ENCODE data around the gene TMEM81. TPM values are rescaled to one million over a fixed set of nuclear protein-coding genes. Genes with fewer than 3 reads are reported as not detected.

Gene TMEM81
- total and polyA plus RNA-seq, 10 of the 15 experiments (the other 5 are each of a cell fraction or from before 2014, with no cell fraction given), result 0.62 to 2.2 (median 1.1) TPM

DNA sequence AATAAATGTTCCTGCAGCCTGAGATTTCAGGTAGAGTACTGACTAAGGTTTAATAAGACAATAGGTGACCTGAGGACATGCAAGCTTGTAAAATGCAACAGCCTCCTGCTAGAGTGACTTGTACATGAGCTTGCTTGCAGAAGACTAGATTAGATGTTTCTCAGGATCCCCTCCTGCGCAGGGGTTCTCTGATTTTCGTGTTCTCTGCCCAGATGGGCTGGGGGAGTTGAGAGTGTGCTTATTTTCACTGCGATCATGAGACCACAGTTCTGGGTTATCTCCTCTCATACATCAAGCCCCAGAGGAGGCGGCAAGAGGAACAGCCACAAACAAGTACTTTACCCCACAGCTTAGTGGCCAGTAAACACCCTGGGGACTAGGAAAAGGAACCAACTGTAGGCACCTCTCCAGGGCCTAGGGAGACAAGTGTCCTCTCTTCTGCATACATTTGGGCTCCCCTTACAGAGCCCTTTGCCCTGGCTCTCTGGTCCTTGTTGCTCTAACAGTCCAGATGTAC lies 8.0 kb downstream of the TMEM81 start:
- H3K79me2 ChIP-seq (ENCODE audit: control insufficient read depth, insufficient read depth, low read length), result no peaks in the 10 kb centered on the region
- BruUV-seq (replicated peaks), result no TSS peak
- ChIA-PET POLR2A (no interaction called here), SMC1A (ENCODE audit: uncharacterized antibody, unreplicated experiment) (interaction anchor here (1.0 to 1.2 kb wide), 2 partner anchors 12 to 168 kb away, joined by 3 to 4 read pairs; no protein-coding TSS in a partner anchor), RAD21 (ENCODE audit: unreplicated experiment) (no interaction called here), CTCF (interaction anchor here (0.7 to 8.9 kb wide), 3 partner anchors 14 to 99 kb away, joined by 3 to 65 read pairs (median 8); no protein-coding TSS in a partner anchor)
- H3K27me3 ChIP-seq (replicated peaks in 1 of 2; ENCODE audit: control insufficient read depth in 2 of 2, insufficient read depth in 2 of 2, low read length in 1 of 2), result no peaks in the 10 kb centered on the region
- in situ Hi-C loops (cut with MboI), result no loop called here
- no peak overlapping the region for H2AFZ ChIP-seq (ENCODE audit: control insufficient read depth, low read depth, low read length)
- no peak overlapping the region for H3K9ac ChIP-seq (ENCODE audit: control insufficient read depth, insufficient read depth, low read length)
- H3K4me1 ChIP-seq (ENCODE audit: control insufficient read depth, insufficient read depth, low read length), result no peaks in the 10 kb centered on the region
- TF ChIP-seq BRCA1 (IDR thresholded peaks at IDR 0.05; ENCODE audit: low read depth, low read length) (no peak), CHD2 (IDR thresholded peaks at IDR 0.05; ENCODE audit: borderline replicate concordance, low read depth, low read length) (no peak)
- no peak overlapping the region for H3K27ac ChIP-seq (ENCODE audit: control insufficient read depth, insufficient read depth)
- intact Hi-C loops (cut with micrococcal nuclease; ENCODE audit: unreplicated experiment), result no loop called here
- H3K9me3 ChIP-seq (replicated peaks; ENCODE audit: control insufficient read depth, insufficient read depth, low read length), result no peaks in the 10 kb centered on the region
- FAIRE-seq, result no peak
- DNase-seq (ENCODE audit: low read depth, low spot score), result no peak
- ATAC-seq, result no peak
- no peaks in the 10 kb centered on the region for H3K36me3 ChIP-seq (ENCODE audit: control insufficient read depth in 2 of 2, insufficient read depth in 2 of 2, low read length in 1 of 2)
- H3K4me2 ChIP-seq (ENCODE audit: control insufficient read depth, insufficient read depth), result no peak overlapping the region
- 48% methylated on average over 4 of the region's 4 CpGs for whole genome bisulfite sequencing (ENCODE audit: insufficient coverage, insufficient replicate concordance, low lambda C conversion rate, missing lambda C conversion rate)
- H4K20me1 ChIP-seq (ENCODE audit: control insufficient read depth, insufficient read depth), result no peaks in the 10 kb centered on the region
- no peak overlapping the region for H3K4me3 ChIP-seq

GRCh38 chr1:205075642-205076155 lies 8.6 kb downstream of the TMEM81 start:
- H3K27ac ChIP-seq (ENCODE audit: control insufficient read depth, insufficient read depth), result no peak overlapping the region
- no peak for TF ChIP-seq CREM (IDR thresholded peaks at IDR 0.05; ENCODE audit: low read depth)
- no peak for TF ChIP-seq ATF7 (IDR thresholded peaks at IDR 0.05; ENCODE audit: low read depth)
- TF ChIP-seq SREBF1 (IDR thresholded peaks at IDR 0.05; ENCODE audit: low read length), result no peak
- TF ChIP-seq NKRF (conservative IDR thresholded peaks at IDR 0.05), result no peak
- no peak for TF ChIP-seq PAX5 (IDR thresholded peaks at IDR 0.05; ENCODE audit: borderline replicate concordance, low read depth, low read length)
- no peak for TF ChIP-seq DPF2 (IDR thresholded peaks at IDR 0.05)
- TF ChIP-seq SUZ12 (IDR thresholded peaks at IDR 0.05; ENCODE audit: unreplicated experiment), result no peak
- TF ChIP-seq ESRRA (IDR thresholded peaks at IDR 0.05; ENCODE audit: low read length), result no peak
- no peak for TF ChIP-seq BCL11A (IDR thresholded peaks at IDR 0.05; ENCODE audit: low read depth, low read length)
- no peak for TF ChIP-seq KLF5 (IDR thresholded peaks at IDR 0.05; ENCODE audit: partially characterized antibody)
- no peak for TF ChIP-seq BRCA1 (IDR thresholded peaks at IDR 0.05; ENCODE audit: low read depth, low read length)
- TF ChIP-seq SIN3A (IDR thresholded peaks at IDR 0.05; ENCODE audit: low read depth, low read length), result no peak
- TF ChIP-seq MYC (IDR thresholded peaks at IDR 0.05; ENCODE audit: insufficient read depth, insufficient read length, insufficient replicate concordance, low read length, severe bottlenecking), result no peak
- TF ChIP-seq RBBP5 (conservative IDR thresholded peaks at IDR 0.05), result no peak
- TF ChIP-seq STAT3 (IDR thresholded peaks at IDR 0.05; ENCODE audit: low read depth, low read length), result no peak
- in situ Hi-C loops (cut with MboI) (no loop called here), intact Hi-C loops (cut with micrococcal nuclease; ENCODE audit: unreplicated experiment) (no loop called here)
- no peaks in the 10 kb centered on the region for H3K27me3 ChIP-seq (replicated peaks in 1 of 2; ENCODE audit: control insufficient read depth in 2 of 2, insufficient read depth in 2 of 2, low read length in 1 of 2)
- no peak overlapping the region for H3K4me2 ChIP-seq (ENCODE audit: control insufficient read depth, insufficient read depth)
- POLR2A ChIA-PET, result no interaction called here
- no peaks in the 10 kb centered on the region for H3K4me1 ChIP-seq (ENCODE audit: control insufficient read depth, insufficient read depth, low read length)
- 11% methylated on average over 7 of the region's 7 CpGs for WGBS (ENCODE audit: insufficient coverage, insufficient replicate concordance, low lambda C conversion rate, missing lambda C conversion rate)
- no peak for ATAC-seq
- no peaks in the 10 kb centered on the region for H4K20me1 ChIP-seq (ENCODE audit: control insufficient read depth, insufficient read depth)
- no TSS peak for BruUV-seq (replicated peaks)
- H2AFZ ChIP-seq (ENCODE audit: control insufficient read depth, low read depth, low read length), result no peak overlapping the region
- no peak overlapping the region for H3K4me3 ChIP-seq
- no peaks in the 10 kb centered on the region for H3K79me2 ChIP-seq (ENCODE audit: control insufficient read depth, insufficient read depth, low read length)
- no peak for DNase-seq (ENCODE audit: low read depth, low spot score)
- FAIRE-seq, result no peak
- no peaks in the 10 kb centered on the region for H3K9me3 ChIP-seq (replicated peaks; ENCODE audit: control insufficient read depth, insufficient read depth, low read length)
- H3K36me3 ChIP-seq (ENCODE audit: control insufficient read depth in 2 of 2, insufficient read depth in 2 of 2, low read length in 1 of 2), result no peaks in the 10 kb centered on the region
- SMC1A ChIA-PET (ENCODE audit: uncharacterized antibody, unreplicated experiment), result interaction anchor here (1.2 kb wide), 1 partner anchor 168 kb away, joined by 3 read pairs; no protein-coding TSS in a partner anchor
- RAD21 ChIA-PET (ENCODE audit: unreplicated experiment), result interaction anchor here (0.9 to 1.1 kb wide), 2 partner anchors 14 to 254 kb away, joined by 3 read pairs; no protein-coding TSS in a partner anchor
- no peak overlapping the region for H3K9ac ChIP-seq (ENCODE audit: control insufficient read depth, insufficient read depth, low read length)
- CTCF ChIA-PET, result interaction anchor here (0.7 to 8.9 kb wide), 4 partner anchors 14 to 98 kb away, joined by 3 to 65 read pairs (median 3); no protein-coding TSS in a partner anchor

Data from GM12878 (cell line).